SU-DHL-6 (cell line): ENCODE measurements around the gene LRP1B.

ENCODE experiments used
- H2AFZ ChIP-seq: fragments of 200-600 bp; sonication (generic); 2 replicates; pipeline ENCODE4 v1.6.1; 2014; ENCODE audit warnings: low read depth, mild to moderate bottlenecking, moderate library complexity, mixed read lengths, antibody characterized with exemption, low read length; ENCODE audit not compliant: severe bottlenecking
- H3F3A ChIP-seq: fragments of 200-600 bp; shearing (Covaris generic); 2 replicates; pipeline ENCODE4 v1.6.0; 2016; ENCODE audit warnings: antibody characterized with exemption, mild to moderate bottlenecking; ENCODE audit not compliant: insufficient read depth
- H3K27ac ChIP-seq: fragments of 200-600 bp; sonication (generic); 2 replicates; pipeline ENCODE4 v1.5.1; 2016; ENCODE audit warnings: low read depth, mild to moderate bottlenecking, low read length, moderate library complexity, mixed read lengths
- H3K27me3 ChIP-seq: fragments of 200-600 bp; sonication (generic), shearing (Covaris generic); 2 replicates; pipeline ENCODE4 v1.6.0; 2014; ENCODE audit warnings: mild to moderate bottlenecking, low read length
- H3K36me3 ChIP-seq: fragments of 200-600 bp; sonication (generic); 2 replicates; pipeline ENCODE4 v1.6.1; 2014; ENCODE audit warnings: mild to moderate bottlenecking, low read length, mixed read lengths
- H3K4me2 ChIP-seq: fragments of 300-600, 200-600 bp; shearing (Covaris generic), sonication (generic); 2 replicates; pipeline ENCODE4 v1.6.0; 2014; ENCODE audit warnings: low read length, low read depth, mild to moderate bottlenecking; ENCODE audit not compliant: poor library complexity, severe bottlenecking
- H3K4me3 ChIP-seq: fragments of 200-600 bp; sonication (generic); 2 replicates; pipeline ENCODE4 v1.5.1; 2014; ENCODE audit warnings: antibody characterized with exemption, low read length, mild to moderate bottlenecking, mixed read lengths; ENCODE audit not compliant: insufficient read depth, poor library complexity, severe bottlenecking
- H3K79me2 ChIP-seq: fragments of 200-600 bp; sonication (generic); 2 replicates; pipeline ENCODE4 v1.6.1; 2014; ENCODE audit warnings: mild to moderate bottlenecking, low read length, moderate library complexity; ENCODE audit not compliant: insufficient read depth
- H3K9ac ChIP-seq: fragments of 200-600 bp; sonication (generic); 2 replicates; pipeline ENCODE4 v1.7.0; 2014; ENCODE audit warnings: mild to moderate bottlenecking, low read length
- H3K9me2 ChIP-seq: fragments of 200-600 bp; sonication (generic); replicated peaks from 2 replicates; pipeline ENCODE4 v1.6.1; 2014; ENCODE audit warnings: low read length; ENCODE audit not compliant: insufficient read depth
- H3K9me3 ChIP-seq: fragments of 200-600 bp; sonication (generic); 2 replicates; pipeline ENCODE4 v1.6.1; 2014; ENCODE audit warnings: low read length, mixed read lengths; ENCODE audit not compliant: insufficient read depth
- H4K20me1 ChIP-seq: fragments of 200-600 bp; sonication (generic); 2 replicates; pipeline ENCODE4 v1.6.1; 2014; ENCODE audit warnings: low read depth, mild to moderate bottlenecking, antibody characterized with exemption, low read length, moderate library complexity, mixed read lengths
- EZH2phosphoT487 ChIP-seq: fragments of 200-600 bp; sonication (generic), shearing (Covaris generic); conservative IDR thresholded peaks from 2 replicates; pipeline ENCODE4 v1.6.1; 2018; ENCODE audit warnings: mild to moderate bottlenecking, antibody characterized with exemption, low read length, moderate library complexity, mixed read lengths
- TF ChIP-seq, protein P1 (sequence below): fragments of 200-600 bp; sonication (generic); IDR thresholded peaks from one replicate; pipeline ENCODE4 v1.5.1; 2017; ENCODE audit warnings: antibody characterized with exemption, mild to moderate bottlenecking, low read length, moderate library complexity; ENCODE audit not compliant: insufficient read depth, poor library complexity, severe bottlenecking

Gene LRP1B

DNA sequence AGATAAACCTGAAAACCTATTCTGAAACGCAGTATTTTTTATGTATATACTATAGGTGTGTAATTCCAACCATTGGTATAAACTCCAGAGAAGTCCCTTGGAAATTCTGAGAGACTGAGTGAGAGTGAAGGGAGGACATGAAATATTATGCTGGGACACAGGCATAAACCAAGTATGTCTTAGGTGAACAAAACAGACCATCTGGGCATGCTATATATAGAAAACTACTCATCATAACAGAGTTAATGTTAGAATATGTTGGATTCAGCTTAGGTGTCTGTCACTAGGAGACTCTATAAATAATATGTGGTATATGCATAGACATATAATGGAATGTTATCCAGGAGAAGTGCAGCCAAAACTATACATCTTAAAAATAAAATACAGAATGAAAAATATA is 282.6 kb downstream of the LRP1B start:
- Histone ChIP-seq H3K9ac (no peak overlapping the region), H3K4me2 (no peak overlapping the region), H3K4me3 (no peak overlapping the region), H3K36me3 (no peaks in the 10 kb centered on the region), H3K79me2 (no peaks in the 10 kb centered on the region), H4K20me1 (no peaks in the 10 kb centered on the region), H3K27ac (no peak overlapping the region), H2AFZ (no peak overlapping the region), H3K9me3 (no peaks in the 10 kb centered on the region), H3F3A (no peaks in the 10 kb centered on the region), H3K9me2 (no peaks in the 10 kb centered on the region), H3K27me3 (no peaks in the 10 kb centered on the region)
- TF ChIP-seq, protein P1, sequence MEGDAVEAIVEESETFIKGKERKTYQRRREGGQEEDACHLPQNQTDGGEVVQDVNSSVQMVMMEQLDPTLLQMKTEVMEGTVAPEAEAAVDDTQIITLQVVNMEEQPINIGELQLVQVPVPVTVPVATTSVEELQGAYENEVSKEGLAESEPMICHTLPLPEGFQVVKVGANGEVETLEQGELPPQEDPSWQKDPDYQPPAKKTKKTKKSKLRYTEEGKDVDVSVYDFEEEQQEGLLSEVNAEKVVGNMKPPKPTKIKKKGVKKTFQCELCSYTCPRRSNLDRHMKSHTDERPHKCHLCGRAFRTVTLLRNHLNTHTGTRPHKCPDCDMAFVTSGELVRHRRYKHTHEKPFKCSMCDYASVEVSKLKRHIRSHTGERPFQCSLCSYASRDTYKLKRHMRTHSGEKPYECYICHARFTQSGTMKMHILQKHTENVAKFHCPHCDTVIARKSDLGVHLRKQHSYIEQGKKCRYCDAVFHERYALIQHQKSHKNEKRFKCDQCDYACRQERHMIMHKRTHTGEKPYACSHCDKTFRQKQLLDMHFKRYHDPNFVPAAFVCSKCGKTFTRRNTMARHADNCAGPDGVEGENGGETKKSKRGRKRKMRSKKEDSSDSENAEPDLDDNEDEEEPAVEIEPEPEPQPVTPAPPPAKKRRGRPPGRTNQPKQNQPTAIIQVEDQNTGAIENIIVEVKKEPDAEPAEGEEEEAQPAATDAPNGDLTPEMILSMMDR: no peak
- TF ChIP-seq EZH2phosphoT487: no peak

DNA sequence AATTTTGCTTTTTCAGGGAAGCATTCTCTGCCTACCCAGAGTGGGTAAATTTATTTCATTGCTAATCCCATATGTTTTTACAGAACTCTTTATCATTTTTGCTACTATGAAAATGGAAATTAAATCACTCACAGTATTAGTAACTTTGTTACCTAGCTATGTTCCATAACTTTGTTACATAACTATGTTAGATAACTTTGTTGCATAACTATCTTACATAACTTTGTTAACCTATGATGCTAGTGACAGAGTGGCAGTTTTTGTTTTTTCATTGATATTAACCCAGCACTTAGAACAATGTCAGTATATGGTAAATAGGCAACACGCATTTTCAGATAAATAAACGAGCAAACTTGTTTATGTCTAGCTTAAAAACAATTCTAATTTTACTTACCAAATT is 286.6 kb downstream of the LRP1B start:
- H2AFZ ChIP-seq: no peak overlapping the region
- no peaks in the 10 kb centered on the region for H3F3A ChIP-seq
- no peaks in the 10 kb centered on the region for H3K27me3 ChIP-seq
- no peaks in the 10 kb centered on the region for H3K36me3 ChIP-seq
- H3K27ac ChIP-seq: no peak overlapping the region
- H3K4me2 ChIP-seq: no peak overlapping the region
- H3K9me3 ChIP-seq: no peaks in the 10 kb centered on the region
- no peaks in the 10 kb centered on the region for H3K9me2 ChIP-seq
- no peak overlapping the region for H3K9ac ChIP-seq
- no peaks in the 10 kb centered on the region for H4K20me1 ChIP-seq
- TF ChIP-seq EZH2phosphoT487: no peak
- TF ChIP-seq, protein P1: no peak
- no peaks in the 10 kb centered on the region for H3K79me2 ChIP-seq
- no peak overlapping the region for H3K4me3 ChIP-seq

DNA sequence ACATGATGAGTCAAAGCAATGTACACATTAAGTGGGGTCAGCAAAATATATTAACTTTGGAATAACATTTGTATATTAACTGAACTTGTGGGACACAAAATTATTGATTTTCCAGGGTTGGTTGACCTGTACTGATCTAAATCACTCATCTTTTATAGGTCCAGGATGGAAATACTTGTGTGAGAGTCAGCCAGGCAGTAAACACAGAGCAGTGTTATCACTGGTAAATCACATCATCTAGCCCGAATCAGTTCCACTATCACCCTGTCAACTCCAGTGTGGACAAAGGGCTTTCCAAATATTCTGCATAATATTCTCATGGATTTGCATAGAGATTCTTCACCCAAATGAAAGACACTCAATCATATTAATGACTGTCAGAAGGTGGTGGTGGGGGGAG is 295.7 kb downstream of the LRP1B start:
- Histone ChIP-seq H3K36me3 (no peaks in the 10 kb centered on the region), H3K27me3 (no peaks in the 10 kb centered on the region), H3K9ac (no peak overlapping the region), H3K4me2 (no peak overlapping the region), H3K79me2 (no peaks in the 10 kb centered on the region), H3K9me3 (no peaks in the 10 kb centered on the region), H3K4me3 (no peak overlapping the region), H4K20me1 (no peaks in the 10 kb centered on the region), H3K9me2 (no peaks in the 10 kb centered on the region), H3F3A (no peaks in the 10 kb centered on the region), H2AFZ (no peak overlapping the region), H3K27ac (no peak overlapping the region)
- TF ChIP-seq, protein P1: no peak
- no peak for TF ChIP-seq EZH2phosphoT487
